Thoracic aorta (tissue), 2 donors: ENCODE results near the gene OSM. TPM values are rescaled to one million over a fixed set of nuclear protein-coding genes. Genes with fewer than 3 reads are reported as not detected.

ENCODE experiments used
- ATAC-seq: fragments of 150-250 bp; one replicate; pipeline ENCODE4 v1.8.0; 2017; ENCODE audit warnings: low read depth; ENCODE audit not compliant: insufficient number of reproducible peaks, low FRiP score
- DNase-seq: peaks from one replicate; pipeline ENCODE4 v3.0.0-alpha.2; 2020; ENCODE audit warnings: low spot score
- H3K27ac ChIP-seq, 2 donors: fragments of 200-600 bp; sonication (generic); 1 replicate in 1 of 2; 2 replicates in 1 of 2; pipeline ENCODE4 v1.5.1; 2016; ENCODE audit warnings: mild to moderate bottlenecking in 2 of 2, moderate library complexity in 2 of 2
- H3K27me3 ChIP-seq: fragments of 200-600 bp; sonication (generic); replicated peaks from 2 replicates; pipeline ENCODE4 v1.6.0; 2016; ENCODE audit warnings: mild to moderate bottlenecking; ENCODE audit not compliant: insufficient read depth
- H3K36me3 ChIP-seq: fragments of 200-600 bp; sonication (generic); one replicate; pipeline ENCODE4 v1.5.1; 2016
- H3K4me1 ChIP-seq, 2 donors: fragments of 200-600 bp; sonication (generic); 1 replicate in 1 of 2; 2 replicates in 1 of 2; pipeline versions ENCODE4 v1.5.1 to v1.6.0; 2016; ENCODE audit warnings: low read depth in 2 of 2, mild to moderate bottlenecking in 1 of 2; ENCODE audit not compliant: control insufficient read depth in 1 of 2
- H3K4me3 ChIP-seq: fragments of 200-600 bp; sonication (generic); 2 replicates; pipeline ENCODE4 v1.5.1; 2016; ENCODE audit warnings: mild to moderate bottlenecking
- H3K9me3 ChIP-seq: fragments of 200-600 bp; sonication (generic); 2 replicates; pipeline ENCODE4 v1.5.1; 2016
- CTCF ChIP-seq: fragments of 200-600 bp; sonication (generic); IDR thresholded peaks from one replicate; pipeline ENCODE4 v1.5.1; 2019; ENCODE audit warnings: antibody characterized with exemption
- total RNA-seq, 2 donors: library from RNA; depleted of rRNA; stranded (reverse); fragments of >200 nt; gene quantifications; one replicate each; pipeline versions ENCODE4 v1.1.0 to v1.2.3, GENCODE V29; 2016

OSM gene
- total RNA-seq, 2 donors from 2014 or later: 3.5 to 27.1 TPM

- DNase-seq: no peak
- H3K4me1 ChIP-seq: peaks cover 6 to 31% of the 10 kb centered on the region in 2 donors
- H3K9me3 ChIP-seq: no peaks in the 10 kb centered on the region
- no peak for TF ChIP-seq CTCF
- H3K4me3 ChIP-seq: no peak overlapping the region
- no peak overlapping the region for H3K27ac ChIP-seq
- no peaks in the 10 kb centered on the region for H3K36me3 ChIP-seq
- H3K27me3 ChIP-seq: peaks cover 8% of the 10 kb centered on the region
- ATAC-seq: no peak
Measured at GRCh38 chr22:30250039-30250565, 16.5 kb downstream of the OSM start.

GRCh38 chr22:30249049-30250038 is 17.3 kb downstream of the OSM start:
- ATAC-seq (no peak), DNase-seq (no peak)
- H3K9me3 ChIP-seq: no peaks in the 10 kb centered on the region
- H3K4me1 ChIP-seq: peaks cover 6 to 31% of the 10 kb centered on the region in 2 donors
- TF ChIP-seq CTCF: no peak
- H3K36me3 ChIP-seq: no peaks in the 10 kb centered on the region
- H3K27ac ChIP-seq: no peak overlapping the region
- H3K4me3 ChIP-seq: no peak overlapping the region
- H3K27me3 ChIP-seq: peaks cover 8% of the 10 kb centered on the region

GRCh38 chr22:30248484-30248883 is 18.2 kb downstream of the OSM start:
- TF ChIP-seq CTCF: no peak
- no peak for ATAC-seq
- Histone ChIP-seq H3K4me1 (peaks cover 6 to 27% of the 10 kb centered on the region in 2 donors), H3K36me3 (no peaks in the 10 kb centered on the region), H3K4me3 (no peak overlapping the region), H3K27me3 (peaks cover 8% of the 10 kb centered on the region), H3K9me3 (no peaks in the 10 kb centered on the region), H3K27ac (no peak overlapping the region)
- no peak for DNase-seq

- DNase-seq: no peak
- Histone ChIP-seq H3K27me3 (peaks cover 8% of the 10 kb centered on the region), H3K4me3 (no peak overlapping the region), H3K27ac (no peak overlapping the region), H3K9me3 (no peaks in the 10 kb centered on the region), H3K36me3 (no peaks in the 10 kb centered on the region), H3K4me1 (peaks cover 6 to 22% of the 10 kb centered on the region in 2 donors)
- TF ChIP-seq CTCF: no peak
- no peak for ATAC-seq
Measured at GRCh38 chr22:30247974-30248373, 18.7 kb downstream of the OSM start.

- no peak overlapping the region for H3K27ac ChIP-seq
- peaks cover 6 to 17% of the 10 kb centered on the region in 2 donors for H3K4me1 ChIP-seq
- TF ChIP-seq CTCF: no peak
- no peak overlapping the region for H3K4me3 ChIP-seq
- H3K9me3 ChIP-seq: no peaks in the 10 kb centered on the region
- no peaks in the 10 kb centered on the region for H3K36me3 ChIP-seq
- H3K27me3 ChIP-seq: peaks cover 8% of the 10 kb centered on the region
- ATAC-seq (no peak), DNase-seq (no peak)
Measured at GRCh38 chr22:30247561-30247960, 19.1 kb downstream of the OSM start.
